GM12872 (cell line): Measurements from ENCODE around the gene TRIO.

Experiments used
- CTCF ChIP-seq: IDR thresholded peaks from 3 replicates; pipeline ENCODE4 v1.5.1; 2011; ENCODE audit warnings: low read depth, mild to moderate bottlenecking, low read length, moderate library complexity; ENCODE audit not compliant: insufficient read depth

The TRIO gene

GRCh38 chr5:14247054-14247386 lies 103.9 kb downstream of the TRIO start:
- TF ChIP-seq CTCF = no peak

GRCh38 chr5:14249258-14250082 lies 106.3 kb downstream of the TRIO start:
- TF ChIP-seq CTCF = no peak

- no peak for TF ChIP-seq CTCF
Observed at GRCh38 chr5:14250084-14250695, 107.0 kb downstream of the TRIO start.

- no peak for TF ChIP-seq CTCF
Observed at GRCh38 chr5:14250748-14251701, 107.9 kb downstream of the TRIO start.

GRCh38 chr5:14251733-14252132 lies 108.6 kb downstream of the TRIO start:
- TF ChIP-seq CTCF = no peak

- no peak for TF ChIP-seq CTCF
Observed at GRCh38 chr5:14252793-14253192, 109.7 kb downstream of the TRIO start.

- TF ChIP-seq CTCF = no peak
Observed at GRCh38 chr5:14254686-14255085, 111.5 kb downstream of the TRIO start.
